ENCODE measurements around the gene SLC25A23.

The SLC25A23 gene

GRCh38 chr19:6491802-6492592 lies 32.4 kb upstream of the SLC25A23 start:
- TF ChIP-seq REST (IDR thresholded peaks at IDR 0.05; ENCODE audit: insufficient read depth in 1 of 2, low read depth in 2 of 2, low read length in 2 of 2) (no peak), SIN3A (IDR thresholded peaks at IDR 0.05; ENCODE audit: borderline replicate concordance, insufficient read depth, low read length) (no peak), FOXP2 (optimal IDR thresholded peaks at IDR 0.05; ENCODE audit: borderline replicate concordance, extremely low read depth, extremely low read length, insufficient read depth) (no peak), POLR2AphosphoS5 (IDR thresholded peaks at IDR 0.05; ENCODE audit: low read depth, low read length) (no peak), TAF1 (IDR thresholded peaks at IDR 0.05; ENCODE audit: borderline replicate concordance, insufficient read depth, low read length) (no peak)

GRCh38 chr19:6490134-6490533 lies 30.5 kb upstream of the SLC25A23 start:
- no peak for TF ChIP-seq SIN3A (IDR thresholded peaks at IDR 0.05; ENCODE audit: borderline replicate concordance, insufficient read depth, low read length)
- no peak for TF ChIP-seq REST (IDR thresholded peaks at IDR 0.05; ENCODE audit: insufficient read depth in 1 of 2, low read depth in 2 of 2, low read length in 2 of 2)
- TF ChIP-seq TAF1 (IDR thresholded peaks at IDR 0.05; ENCODE audit: borderline replicate concordance, insufficient read depth, low read length), result no peak
- TF ChIP-seq POLR2AphosphoS5 (IDR thresholded peaks at IDR 0.05; ENCODE audit: low read depth, low read length), result no peak
- no peak for TF ChIP-seq FOXP2 (optimal IDR thresholded peaks at IDR 0.05; ENCODE audit: borderline replicate concordance, extremely low read depth, extremely low read length, insufficient read depth)

GRCh38 chr19:6489278-6490061 lies 29.9 kb upstream of the SLC25A23 start:
- TF ChIP-seq TAF1 (IDR thresholded peaks at IDR 0.05; ENCODE audit: borderline replicate concordance, insufficient read depth, low read length) (no peak), FOXP2 (optimal IDR thresholded peaks at IDR 0.05; ENCODE audit: borderline replicate concordance, extremely low read depth, extremely low read length, insufficient read depth) (no peak), POLR2AphosphoS5 (IDR thresholded peaks at IDR 0.05; ENCODE audit: low read depth, low read length) (no peak), REST (IDR thresholded peaks at IDR 0.05; ENCODE audit: insufficient read depth in 1 of 2, low read depth in 2 of 2, low read length in 2 of 2) (no peak)

- no peak for TF ChIP-seq POLR2AphosphoS5 (IDR thresholded peaks at IDR 0.05; ENCODE audit: low read depth, low read length)
- no peak for TF ChIP-seq FOXP2 (optimal IDR thresholded peaks at IDR 0.05; ENCODE audit: borderline replicate concordance, extremely low read depth, extremely low read length, insufficient read depth)
- no peak for TF ChIP-seq REST (IDR thresholded peaks at IDR 0.05; ENCODE audit: insufficient read depth in 1 of 2, low read depth in 2 of 2, low read length in 2 of 2)
- no peak for TF ChIP-seq SIN3A (IDR thresholded peaks at IDR 0.05; ENCODE audit: borderline replicate concordance, insufficient read depth, low read length)
- no peak for TF ChIP-seq TAF1 (IDR thresholded peaks at IDR 0.05; ENCODE audit: borderline replicate concordance, insufficient read depth, low read length)
Measured at GRCh38 chr19:6484831-6485230, 25.2 kb upstream of the SLC25A23 start.

Measured in PFSK-1 (cell line).